D721Med (cell line): ENCODE measurements around the gene DPP3.

Source experiments
- DNase-seq: peaks from one replicate; pipeline ENCODE4 v3.0.0; 2011; ENCODE audit warnings: low spot score; ENCODE audit not compliant: insufficient read length
- FAIRE-seq: peaks from 2 replicates; lab custom pipeline; 2011; peaks lifted over from hg19 to GRCh38; lab: Jason Lieb, UNC
- CTCF ChIP-seq: IDR thresholded peaks from 2 replicates; pipeline ENCODE4 v1.5.1; 2012; ENCODE audit warnings: mild to moderate bottlenecking, control low read depth; ENCODE audit not compliant: insufficient read depth; ENCODE audit errors: missing control alignments

DPP3 gene

DNA sequence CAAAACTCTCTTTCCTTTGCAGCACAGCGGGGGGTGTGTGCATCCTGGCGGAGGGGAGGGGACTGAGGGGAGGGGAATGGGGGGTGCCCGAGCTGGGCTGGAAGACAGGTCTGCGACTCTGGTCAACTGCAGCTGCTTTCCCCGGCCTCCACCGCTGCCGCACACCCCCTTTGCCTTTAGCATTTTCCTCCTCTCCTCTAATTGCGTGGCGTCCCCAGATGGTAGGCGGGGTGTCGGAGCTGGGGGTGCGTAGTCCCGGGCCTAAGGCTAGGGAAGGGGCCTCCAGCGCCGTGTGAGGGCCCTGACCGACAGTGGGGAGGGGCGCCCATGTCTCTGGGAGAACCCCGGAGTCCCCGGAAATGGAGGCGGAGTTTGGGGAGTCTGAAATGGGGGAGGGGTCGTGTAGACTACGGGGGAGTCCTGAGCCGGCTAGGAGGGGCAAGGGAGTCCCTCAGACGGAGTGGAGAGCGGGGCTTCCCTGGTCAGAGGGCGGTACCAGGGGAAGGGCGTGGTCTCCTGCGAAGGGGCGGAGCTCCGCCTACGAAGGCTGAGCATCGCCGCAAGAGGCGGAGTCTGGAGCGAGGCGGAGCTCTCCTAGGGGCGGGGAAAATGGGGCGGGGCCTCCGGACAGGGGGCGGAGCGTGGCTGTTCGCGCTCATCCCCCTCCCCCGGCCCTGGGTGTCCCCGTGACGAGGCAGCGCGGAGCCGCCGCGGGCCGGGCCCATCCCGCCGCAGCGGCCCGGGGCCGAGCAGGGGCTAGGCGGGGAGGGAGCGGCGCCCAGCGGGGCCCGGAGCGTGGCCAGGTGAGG lies 13.8 kb upstream of the DPP3 start, which contains the start of gene PELI3:
PELI3 (plus strand) TSS at position 681 of the 809 bp plus-strand sequence. CDS start 1,224 bp downstream, outside the sequence.
- DNase-seq, result peak; percentile 94
- TF ChIP-seq CTCF, result no peak
- FAIRE-seq, result no peak

- DNase-seq (no peak), FAIRE-seq (no peak)
- no peak for TF ChIP-seq CTCF
These were observed 13.1 kb upstream of the DPP3 start for GRCh38 chr11:66467034-66467659.

- no peak for FAIRE-seq
- no peak for TF ChIP-seq CTCF
- DNase-seq, result no peak
These were observed 12.5 kb upstream of the DPP3 start for GRCh38 chr11:66467756-66468155.

GRCh38 chr11:66468691-66469090 lies 11.5 kb upstream of the DPP3 start:
- no peak for DNase-seq
- FAIRE-seq, result no peak
- TF ChIP-seq CTCF, result no peak

GRCh38 chr11:66469441-66469840 lies 10.8 kb upstream of the DPP3 start:
- FAIRE-seq (no peak), DNase-seq (no peak)
- TF ChIP-seq CTCF, result no peak

- no peak for FAIRE-seq
- TF ChIP-seq CTCF, result no peak
- no peak for DNase-seq
These were observed 10.2 kb upstream of the DPP3 start for GRCh38 chr11:66470015-66470414.

DNA sequence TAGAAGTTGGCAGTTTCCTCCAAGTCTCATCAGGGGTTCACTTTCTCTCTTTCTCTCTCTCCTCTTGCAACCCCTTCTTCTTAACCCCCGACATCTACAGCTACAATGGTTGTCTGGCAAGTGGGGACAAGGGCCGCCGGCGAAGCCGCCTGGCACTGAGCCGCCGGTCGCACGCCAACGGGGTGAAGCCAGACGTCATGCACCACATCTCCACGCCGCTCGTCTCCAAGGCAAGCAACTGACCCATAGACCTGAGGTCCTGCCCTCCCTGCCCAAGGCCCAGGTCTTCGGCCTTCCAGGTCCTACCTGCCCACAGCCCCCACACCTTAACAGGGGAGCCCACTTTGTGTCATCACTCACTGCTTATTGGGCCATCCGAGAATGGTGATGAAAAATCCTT lies 9.1 kb upstream of the DPP3 start:
- FAIRE-seq (no peak), DNase-seq (no peak)
- no peak for TF ChIP-seq CTCF
